ENCODE results near the gene BFSP2.

DNA sequence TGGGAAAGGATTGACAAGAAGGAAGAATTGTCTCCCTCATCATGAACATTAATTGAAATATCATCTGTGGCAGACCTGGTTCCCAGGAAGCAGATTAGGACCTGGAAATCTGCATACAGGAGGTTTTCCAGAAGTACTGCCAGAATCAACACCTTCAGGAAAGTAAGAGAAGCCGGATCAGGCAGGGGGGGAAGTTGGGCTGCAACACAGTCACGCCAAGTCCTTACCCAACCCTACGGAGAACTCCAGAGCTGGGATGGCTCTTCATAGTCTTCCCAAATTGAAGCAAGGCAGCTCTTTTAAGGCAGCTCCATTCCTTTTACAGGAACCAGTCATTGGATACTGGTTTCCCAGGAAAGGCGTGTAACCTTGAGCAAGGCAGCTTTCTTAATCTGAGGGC, 35.2 kb upstream of the BFSP2 start:
- no peak for TF ChIP-seq POLR2AphosphoS5 (IDR thresholded peaks at IDR 0.05; ENCODE audit: insufficient read depth, low read depth, low read length)
- TF ChIP-seq, protein P1, sequence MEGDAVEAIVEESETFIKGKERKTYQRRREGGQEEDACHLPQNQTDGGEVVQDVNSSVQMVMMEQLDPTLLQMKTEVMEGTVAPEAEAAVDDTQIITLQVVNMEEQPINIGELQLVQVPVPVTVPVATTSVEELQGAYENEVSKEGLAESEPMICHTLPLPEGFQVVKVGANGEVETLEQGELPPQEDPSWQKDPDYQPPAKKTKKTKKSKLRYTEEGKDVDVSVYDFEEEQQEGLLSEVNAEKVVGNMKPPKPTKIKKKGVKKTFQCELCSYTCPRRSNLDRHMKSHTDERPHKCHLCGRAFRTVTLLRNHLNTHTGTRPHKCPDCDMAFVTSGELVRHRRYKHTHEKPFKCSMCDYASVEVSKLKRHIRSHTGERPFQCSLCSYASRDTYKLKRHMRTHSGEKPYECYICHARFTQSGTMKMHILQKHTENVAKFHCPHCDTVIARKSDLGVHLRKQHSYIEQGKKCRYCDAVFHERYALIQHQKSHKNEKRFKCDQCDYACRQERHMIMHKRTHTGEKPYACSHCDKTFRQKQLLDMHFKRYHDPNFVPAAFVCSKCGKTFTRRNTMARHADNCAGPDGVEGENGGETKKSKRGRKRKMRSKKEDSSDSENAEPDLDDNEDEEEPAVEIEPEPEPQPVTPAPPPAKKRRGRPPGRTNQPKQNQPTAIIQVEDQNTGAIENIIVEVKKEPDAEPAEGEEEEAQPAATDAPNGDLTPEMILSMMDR (IDR thresholded peaks at IDR 0.05; ENCODE audit: extremely low read depth in 1 of 2, insufficient read depth in 1 of 2, low read depth in 1 of 2, low read length in 2 of 2): no peak
- TF ChIP-seq EZH2 (IDR thresholded peaks at IDR 0.05; ENCODE audit: borderline replicate concordance, low read depth, low read length, severe bottlenecking): no peak
- no peak for TF ChIP-seq POLR2A (IDR thresholded peaks at IDR 0.05; ENCODE audit: low read depth, low read length)
- no peak for TF ChIP-seq JUN (IDR thresholded peaks at IDR 0.05; ENCODE audit: borderline replicate concordance, insufficient read depth, insufficient read length, low read depth)
- TF ChIP-seq, protein P2, sequence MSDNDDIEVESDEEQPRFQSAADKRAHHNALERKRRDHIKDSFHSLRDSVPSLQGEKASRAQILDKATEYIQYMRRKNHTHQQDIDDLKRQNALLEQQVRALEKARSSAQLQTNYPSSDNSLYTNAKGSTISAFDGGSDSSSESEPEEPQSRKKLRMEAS (IDR thresholded peaks at IDR 0.05; ENCODE audit: insufficient read depth, insufficient read length): no peak
- no peak for TF ChIP-seq FOS (IDR thresholded peaks at IDR 0.05; ENCODE audit: borderline replicate concordance, insufficient read depth, low read length)
- TF ChIP-seq GATA2 (IDR thresholded peaks at IDR 0.05; ENCODE audit: insufficient read depth, insufficient read length, low read depth, low read length): no peak
- no peak for TF ChIP-seq MYC (IDR thresholded peaks at IDR 0.05; ENCODE audit: low read depth, low read length)
